Measurements from ENCODE around the gene RAB7A.

The RAB7A gene

DNA sequence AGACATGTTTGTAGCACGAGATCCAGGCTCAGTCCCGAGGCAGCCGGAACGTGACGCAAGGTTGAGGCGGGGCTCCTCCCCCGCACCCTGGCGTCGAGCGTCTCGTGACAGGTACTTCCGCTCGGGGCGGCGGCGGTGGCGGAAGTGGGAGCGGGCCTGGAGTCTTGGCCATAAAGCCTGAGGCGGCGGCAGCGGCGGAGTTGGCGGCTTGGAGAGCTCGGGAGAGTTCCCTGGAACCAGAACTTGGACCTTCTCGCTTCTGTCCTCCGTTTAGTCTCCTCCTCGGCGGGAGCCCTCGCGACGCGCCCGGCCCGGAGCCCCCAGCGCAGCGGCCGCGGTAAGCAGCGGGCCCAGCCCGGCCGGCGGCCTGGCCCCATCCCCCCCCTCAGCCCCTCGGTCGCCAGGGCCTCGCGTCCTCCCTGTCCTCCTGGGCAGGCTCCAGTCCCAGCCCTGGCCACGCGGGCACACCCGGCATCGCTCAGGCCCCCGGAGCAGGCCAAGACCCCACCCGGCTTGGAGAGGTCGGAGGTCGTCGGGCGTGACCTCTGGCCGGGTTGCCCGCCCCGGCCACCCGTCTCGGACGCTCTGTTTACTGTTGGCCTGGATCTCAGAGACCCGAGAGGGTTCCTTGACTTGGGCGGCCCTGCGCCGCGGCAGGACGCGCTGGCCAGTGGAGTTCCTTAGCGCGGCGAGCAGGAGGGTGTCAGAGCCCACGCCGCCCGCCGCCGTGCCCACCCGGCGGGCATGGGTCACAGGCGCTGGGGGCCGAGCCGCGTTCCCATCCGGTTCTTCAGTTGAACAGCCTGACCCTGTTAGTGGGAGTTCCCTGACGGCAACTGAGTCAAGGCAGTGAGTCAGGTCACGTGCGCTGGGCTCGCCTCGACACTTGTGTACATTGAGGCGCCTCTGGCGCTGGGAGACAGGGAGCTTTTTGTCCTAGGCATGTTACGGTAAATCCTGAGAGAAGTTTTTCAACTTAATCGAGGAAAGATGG is at the start of gene RAB7A:
Gene RAB7A, plus strand, starts transcription at position 161 of the 994 bp plus-strand sequence. CDS start 69,185 bp downstream, outside the sequence.
- DNase-seq (ENCODE audit: low spot score): peak; percentile 98

- DNase-seq (ENCODE audit: low spot score): no peak
Measured at GRCh38 chr3:128679338-128679737, 46.6 kb upstream of the RAB7A start.

- peak; percentile 100 for DNase-seq (ENCODE audit: low spot score)
Measured at GRCh38 chr3:128680603-128681368, 45.2 kb upstream of the RAB7A start.

- no peak for DNase-seq (ENCODE audit: low spot score)
Measured at GRCh38 chr3:128681369-128681829, 44.6 kb upstream of the RAB7A start.

- DNase-seq (ENCODE audit: low spot score): no peak
Measured at GRCh38 chr3:128683957-128684356, 42.0 kb upstream of the RAB7A start.

- DNase-seq (ENCODE audit: low spot score): no peak
Measured at GRCh38 chr3:128684986-128685726, 40.8 kb upstream of the RAB7A start.

GRCh38 chr3:128686465-128686864 is 39.5 kb upstream of the RAB7A start:
- no peak for DNase-seq (ENCODE audit: low spot score)

GRCh38 chr3:128689060-128689459 is 36.9 kb upstream of the RAB7A start:
- DNase-seq (ENCODE audit: low spot score): no peak

- no peak for DNase-seq (ENCODE audit: low spot score)
Measured at GRCh38 chr3:128693696-128694095, 32.3 kb upstream of the RAB7A start.

GRCh38 chr3:128697341-128697740 is 28.6 kb upstream of the RAB7A start:
- DNase-seq (ENCODE audit: low spot score): no peak

- DNase-seq (ENCODE audit: low spot score): peak; percentile 73
Measured at GRCh38 chr3:128698211-128699047, 27.6 kb upstream of the RAB7A start.

DNA sequence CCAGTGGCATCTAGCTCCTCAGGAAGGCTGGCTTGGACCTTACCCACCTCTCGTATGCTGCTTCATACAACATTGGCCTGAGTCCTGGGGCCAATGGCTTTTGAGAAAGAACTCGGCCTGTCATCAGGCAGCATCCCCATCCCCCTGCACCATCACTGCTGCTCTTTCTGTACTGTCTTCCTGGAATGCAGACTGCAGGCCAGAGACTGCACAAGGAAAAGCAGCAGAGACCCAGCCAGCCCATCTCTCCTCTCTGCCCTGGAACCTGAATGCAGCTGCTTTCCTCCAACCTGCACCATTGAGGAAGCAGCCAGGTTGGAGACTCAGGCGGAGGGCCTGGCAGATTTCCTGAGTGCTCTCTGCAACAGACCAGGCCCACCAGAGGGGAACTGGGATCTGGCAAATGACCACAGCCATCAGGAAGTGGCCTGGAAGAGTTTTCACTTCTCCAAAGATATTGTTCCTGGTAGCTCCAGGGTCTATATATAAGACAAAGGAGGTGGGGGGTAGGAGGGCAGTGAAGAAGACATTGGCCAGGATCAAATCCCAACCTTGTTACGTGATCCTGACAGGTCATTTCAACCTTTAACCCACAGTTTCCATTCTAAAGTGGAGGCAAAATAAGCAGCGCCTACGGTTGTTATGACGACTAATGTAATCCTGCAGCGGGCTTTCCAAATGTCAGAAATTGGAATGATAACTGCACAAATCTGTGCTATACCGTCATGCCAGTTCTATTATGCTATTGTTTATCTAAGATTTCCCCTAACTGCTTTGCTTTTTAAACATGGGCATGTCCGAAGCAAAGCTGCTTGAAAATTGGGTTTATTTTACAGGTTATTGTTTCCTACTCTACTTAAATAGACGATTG is 24.4 kb upstream of the RAB7A start:
- no peak for DNase-seq (ENCODE audit: low spot score)

DNA sequence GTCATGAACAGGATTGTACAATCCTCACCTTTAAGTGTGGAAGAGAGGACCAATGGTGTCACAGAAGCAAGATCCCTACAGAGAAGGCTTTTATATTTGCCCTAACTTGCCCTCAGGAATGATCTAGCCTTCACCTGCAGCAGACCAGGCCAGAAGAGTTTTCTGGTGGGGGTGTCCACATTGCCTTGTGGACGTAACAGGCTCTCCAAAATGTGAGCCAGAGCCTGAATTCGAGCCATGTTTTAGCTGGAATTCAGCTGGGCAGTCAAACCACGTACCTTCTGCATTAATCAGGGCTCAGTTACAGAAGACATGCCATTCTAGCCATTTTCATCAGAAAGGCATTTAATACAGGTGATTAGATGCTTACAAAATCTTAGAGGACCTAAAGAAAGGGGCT is 23.6 kb upstream of the RAB7A start:
- no peak for DNase-seq (ENCODE audit: low spot score)

DNA sequence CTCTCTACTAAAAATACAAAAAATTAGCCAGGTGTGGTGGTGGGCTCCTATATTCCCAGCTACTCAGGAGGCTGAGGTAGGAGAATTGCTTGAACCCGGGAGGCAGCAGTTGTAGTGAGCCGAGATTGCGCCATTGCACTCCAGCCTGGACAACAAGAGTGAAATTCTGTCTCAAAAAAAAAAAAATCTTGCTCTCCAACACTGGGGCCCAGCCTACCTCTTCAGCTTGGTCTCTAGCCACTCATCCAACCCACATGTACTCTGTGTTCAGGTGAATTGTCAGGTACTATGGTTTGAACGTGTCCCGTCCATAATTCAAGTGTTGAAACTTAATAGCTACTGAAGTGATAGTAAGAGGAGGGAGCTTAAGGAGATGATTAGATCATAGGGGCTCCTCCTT is 22.4 kb upstream of the RAB7A start:
- DNase-seq (ENCODE audit: low spot score): no peak

DNA sequence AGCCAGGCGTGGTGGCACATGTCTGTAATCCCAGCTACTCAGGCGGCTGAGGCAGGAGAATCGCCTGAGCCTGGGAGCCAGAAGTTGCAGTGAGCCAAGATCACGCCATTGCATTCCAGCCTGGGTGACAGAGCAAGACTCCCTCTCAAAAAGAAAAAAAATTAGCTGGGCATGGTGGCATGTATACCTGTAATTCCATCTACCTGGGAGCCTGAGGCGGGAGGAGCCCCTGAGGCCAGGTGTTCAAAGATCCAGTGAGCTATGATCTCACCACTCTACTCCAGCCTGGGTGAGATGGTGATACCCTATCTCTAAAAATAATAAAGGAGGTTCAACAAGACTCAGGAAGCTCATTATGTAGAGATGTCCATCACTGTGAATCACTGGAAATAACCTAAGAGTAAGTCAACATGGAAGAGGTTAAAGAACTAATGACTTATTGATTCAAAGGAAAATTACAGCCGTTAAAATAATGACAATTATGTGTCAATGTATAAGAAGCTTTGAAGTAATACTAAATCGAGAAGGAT is 19.8 kb upstream of the RAB7A start:
- no peak for DNase-seq (ENCODE audit: low spot score)

- DNase-seq (ENCODE audit: low spot score): no peak
Measured at GRCh38 chr3:128707928-128708494, 18.0 kb upstream of the RAB7A start.

DNA sequence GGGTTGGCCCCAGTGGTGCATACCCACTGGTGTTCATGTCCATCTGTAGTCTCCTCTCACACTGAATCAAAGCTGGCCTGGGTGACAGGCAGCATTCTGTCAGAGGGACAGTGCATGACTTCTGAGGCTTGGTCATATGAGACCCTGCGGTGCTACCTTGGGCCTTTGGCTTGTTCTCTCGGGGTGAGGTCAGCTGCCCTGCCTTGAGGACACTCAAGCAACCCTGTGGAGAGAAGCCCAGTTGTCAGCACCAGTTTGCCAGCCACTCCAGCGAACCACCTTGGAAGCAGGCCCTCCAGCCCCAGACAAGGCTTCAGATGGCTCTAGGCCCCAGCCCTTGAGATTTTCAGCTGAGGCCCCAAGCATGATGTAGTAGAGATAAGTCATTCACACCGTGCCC is 16.9 kb upstream of the RAB7A start:
- DNase-seq (ENCODE audit: low spot score): no peak

GRCh38 chr3:128709506-128710210 is 16.3 kb upstream of the RAB7A start:
- no peak for DNase-seq (ENCODE audit: low spot score)

Data from ecto neural progenitor cell (in vitro differentiated cells).